OCI-LY1 (cell line): ENCODE data around the gene NPHP1.

Source experiments
- EZH2 ChIP-seq: fragments of 200-600 bp; sonication (generic), shearing (Covaris generic); IDR thresholded peaks from 2 replicates; pipeline ENCODE4 v1.8.0; 2017; ENCODE audit warnings: borderline replicate concordance, mixed run types, mild to moderate bottlenecking, antibody characterized with exemption, low read length, moderate library complexity, mixed read lengths
- TF ChIP-seq, protein P1 (sequence below): fragments of 200-600 bp; sonication (generic), shearing (Covaris generic); IDR thresholded peaks from 2 replicates; pipeline ENCODE4 v1.5.1; 2017; ENCODE audit warnings: mild to moderate bottlenecking, antibody characterized with exemption, low read length, moderate library complexity, mixed read lengths

DNA sequence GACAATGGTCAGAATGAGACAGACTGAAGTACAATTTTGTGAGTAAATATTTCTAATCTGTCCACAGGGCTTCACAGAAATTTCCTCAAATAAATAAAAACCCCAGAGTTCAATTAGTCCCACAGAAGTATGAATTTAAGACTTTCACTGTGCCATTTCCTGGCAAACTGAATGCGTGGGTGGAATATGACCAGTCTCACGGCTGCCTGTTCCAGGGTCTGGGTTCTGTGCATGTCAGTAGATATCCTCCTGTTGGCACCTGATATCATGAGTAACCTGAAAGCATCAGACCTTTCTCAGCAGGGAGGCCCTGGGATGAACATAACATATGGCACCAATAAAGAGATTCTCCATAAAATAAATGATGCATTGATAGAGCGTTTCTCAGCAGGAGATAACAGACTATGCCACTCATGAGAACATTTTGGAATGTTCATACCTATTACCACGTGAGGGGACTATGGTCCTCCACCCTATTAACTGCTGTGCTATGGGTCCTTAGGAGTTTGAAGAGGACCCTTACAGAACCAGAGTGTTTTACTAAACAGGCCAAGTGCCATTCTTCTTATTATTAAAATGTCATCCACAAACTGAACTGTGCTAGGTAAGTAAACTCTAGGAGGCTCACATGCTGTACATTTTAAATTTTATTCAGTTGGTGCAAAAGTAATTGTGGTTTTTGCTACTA, 78.6 kb downstream of the NPHP1 start:
- TF ChIP-seq, protein P1, sequence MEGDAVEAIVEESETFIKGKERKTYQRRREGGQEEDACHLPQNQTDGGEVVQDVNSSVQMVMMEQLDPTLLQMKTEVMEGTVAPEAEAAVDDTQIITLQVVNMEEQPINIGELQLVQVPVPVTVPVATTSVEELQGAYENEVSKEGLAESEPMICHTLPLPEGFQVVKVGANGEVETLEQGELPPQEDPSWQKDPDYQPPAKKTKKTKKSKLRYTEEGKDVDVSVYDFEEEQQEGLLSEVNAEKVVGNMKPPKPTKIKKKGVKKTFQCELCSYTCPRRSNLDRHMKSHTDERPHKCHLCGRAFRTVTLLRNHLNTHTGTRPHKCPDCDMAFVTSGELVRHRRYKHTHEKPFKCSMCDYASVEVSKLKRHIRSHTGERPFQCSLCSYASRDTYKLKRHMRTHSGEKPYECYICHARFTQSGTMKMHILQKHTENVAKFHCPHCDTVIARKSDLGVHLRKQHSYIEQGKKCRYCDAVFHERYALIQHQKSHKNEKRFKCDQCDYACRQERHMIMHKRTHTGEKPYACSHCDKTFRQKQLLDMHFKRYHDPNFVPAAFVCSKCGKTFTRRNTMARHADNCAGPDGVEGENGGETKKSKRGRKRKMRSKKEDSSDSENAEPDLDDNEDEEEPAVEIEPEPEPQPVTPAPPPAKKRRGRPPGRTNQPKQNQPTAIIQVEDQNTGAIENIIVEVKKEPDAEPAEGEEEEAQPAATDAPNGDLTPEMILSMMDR: no peak
- no peak for TF ChIP-seq EZH2
